ENCODE measurements around the gene GIMAP1. TPM values are rescaled to one million over a fixed set of nuclear protein-coding genes. Genes with fewer than 3 reads are reported as not detected.

The GIMAP1 gene
- total and polyA plus RNA-seq, 2 of the 8 experiments (the other 6 are each of a cell fraction or from before 2014, with no cell fraction given) = not detected

GRCh38 chr7:150688630-150689029, 27.8 kb upstream of the GIMAP1 start:
- H3K23me2 ChIP-seq (ENCODE audit: low read depth, low read length) = no peaks in the 10 kb centered on the region; the same call in 1 of the 2 replicates
- 95% methylated on average over 6 of the region's 6 CpGs; no CpG with 5 or more reads in 1 of the 2 experiments for WGBS, 2 experiments (ENCODE audit: extremely low coverage in 1 of 2, insufficient coverage in 1 of 2, insufficient read length in 1 of 2, insufficient replicate concordance in 2 of 2, low coverage in 1 of 2, low lambda C conversion rate in 2 of 2, missing lambda C conversion rate in 1 of 2)
- H3K27me3 ChIP-seq (replicated peaks in 1 of 4; ENCODE audit: control insufficient read depth in 3 of 4, extremely low read depth in 1 of 4, insufficient read depth in 3 of 4, low read length in 3 of 4) = 0 out of 7 replicates have a peak, but pooled peaks cover 0 to 2% (median 0%) of the 10 kb centered on the region in 4 experiments
- no peak overlapping the region for H2AFZ ChIP-seq (ENCODE audit: low read length)
- DNase-seq (ENCODE audit: low read depth in 1 of 2, low spot score in 2 of 2) (no peak), FAIRE-seq (no peak)
- no peak overlapping the region for H3K4ac ChIP-seq (replicated peaks; ENCODE audit: insufficient read length, low read depth, low read length)
- H3K36me3 ChIP-seq (ENCODE audit: control insufficient read depth in 2 of 4, insufficient read depth in 4 of 4, low read length in 3 of 4) = no peaks in the 10 kb centered on the region
- H2AK5ac ChIP-seq (ENCODE audit: low read depth, low read length) = no peak overlapping the region
- H4K5ac ChIP-seq (ENCODE audit: insufficient read length, low read depth, low read length) = no peak overlapping the region
- H2BK5ac ChIP-seq (ENCODE audit: low read depth, low read length) = no peak overlapping the region
- no peak overlapping the region for H3K14ac ChIP-seq (ENCODE audit: insufficient read length)
- no peak overlapping the region for H2BK12ac ChIP-seq (ENCODE audit: low read depth, low read length)
- no peak overlapping the region for H3K27ac ChIP-seq (ENCODE audit: low read depth, low read length)
- H3K9me3 ChIP-seq (ENCODE audit: insufficient read depth in 2 of 2, low read depth in 1 of 2, low read length in 1 of 2) = no peaks in the 10 kb centered on the region
- CTCF ChIA-PET (ENCODE audit: partially characterized antibody) = no interaction called here
- no peak overlapping the region for H3K18ac ChIP-seq (ENCODE audit: extremely low read depth, low read length)
- no peak overlapping the region for H2BK15ac ChIP-seq (ENCODE audit: low read length)
- H2BK120ac ChIP-seq (replicated peaks; ENCODE audit: low read depth, low read length) = no peak overlapping the region
- TF ChIP-seq CTCF (IDR thresholded peaks at IDR 0.05; ENCODE audit: control extremely low read depth in 1 of 3, insufficient read depth in 1 of 3, low read depth in 1 of 3, low read length in 3 of 3) = peak in 1 of 3 experiments; percentile 1; a peak in 1 of 4 replicates
- TF ChIP-seq CREB1 (IDR thresholded peaks at IDR 0.05) = no peak
- no peaks in the 10 kb centered on the region for H4K20me1 ChIP-seq (replicated peaks in 1 of 2; ENCODE audit: control insufficient read depth in 1 of 2, insufficient read depth in 2 of 2, low read length in 2 of 2)
- POLR2A ChIA-PET (ENCODE audit: partially characterized antibody) = no interaction called here
- H3K9ac ChIP-seq (replicated peaks in 1 of 4; ENCODE audit: extremely low read depth in 1 of 4, low read depth in 3 of 4, low read length in 3 of 4) = no peak overlapping the region
- H3K4me1 ChIP-seq (replicated peaks in 1 of 4; ENCODE audit: control insufficient read depth in 3 of 4, insufficient read depth in 4 of 4, low read length in 3 of 4) = no peaks in the 10 kb centered on the region; a peak in 1 of 7 replicates
- H3K79me2 ChIP-seq (ENCODE audit: control insufficient read depth in 1 of 2, insufficient read depth in 2 of 2, low read length in 2 of 2) = no peaks in the 10 kb centered on the region
- H3K56ac ChIP-seq (replicated peaks; ENCODE audit: insufficient read length, low read depth, low read length) = no peak overlapping the region
- H3K4me3 ChIP-seq (ENCODE audit: extremely low read depth in 1 of 4, insufficient read depth in 2 of 4, low read depth in 3 of 4, low read length in 4 of 4) = no peak overlapping the region
- H4K91ac ChIP-seq (replicated peaks; ENCODE audit: insufficient read length, low read length) = no peak overlapping the region
- no peaks in the 10 kb centered on the region for H3K79me1 ChIP-seq (ENCODE audit: low read depth, low read length)
- no peak overlapping the region for H3K23ac ChIP-seq (ENCODE audit: insufficient read length)
- H4K8ac ChIP-seq (ENCODE audit: extremely low read depth, insufficient read depth, low read length) = no peak overlapping the region
- no peak overlapping the region for H2BK20ac ChIP-seq (ENCODE audit: low read length)
- H3K4me2 ChIP-seq (ENCODE audit: insufficient read depth in 1 of 2, low read depth in 2 of 2, low read length in 2 of 2) = no peak overlapping the region

Data from H1 (cell line).